Measurements from ENCODE around the gene NCF1. TPM values are rescaled to one million over a fixed set of nuclear protein-coding genes. Genes with fewer than 3 reads are reported as not detected.
"Not testable (repeated sequence)": the region's sequence is repeated elsewhere in the genome, so short reads cannot be mapped to it uniquely, and the experiment has no call there.

NCF1 gene
- total RNA-seq, 3 donors from 2014 or later = 5.0 to 6.1 TPM; not detected in 1

DNA sequence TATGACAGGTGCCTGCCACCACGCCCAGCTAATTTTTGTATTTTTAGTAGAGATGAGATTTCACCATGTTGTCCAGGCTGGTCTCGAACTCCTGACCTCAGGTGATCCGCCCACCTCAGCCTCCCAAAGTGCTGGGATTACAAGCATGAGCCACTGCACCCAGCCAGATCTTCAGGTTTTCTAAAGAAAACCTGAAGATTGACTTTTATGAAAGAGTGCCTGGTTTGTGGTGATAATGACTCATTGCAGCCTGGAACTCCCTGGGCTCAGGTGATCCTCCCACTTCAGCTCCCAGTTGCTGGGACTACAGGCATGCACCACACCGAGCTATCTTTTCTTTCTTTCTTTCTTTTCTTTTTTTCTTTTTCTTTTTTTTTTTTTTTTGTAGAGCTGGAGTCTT lies 24.8 kb downstream of the NCF1 start:
- DNase-seq (ENCODE audit: low spot score in 2 of 2); H3K27ac ChIP-seq; intact Hi-C loops (cut with DNase I; ENCODE audit: low total_unique reads); H3K9me3 ChIP-seq; H3K4me1 ChIP-seq; H3K27me3 ChIP-seq; H3K4me3 ChIP-seq; H3K36me3 ChIP-seq: not testable (repeated sequence)

DNA sequence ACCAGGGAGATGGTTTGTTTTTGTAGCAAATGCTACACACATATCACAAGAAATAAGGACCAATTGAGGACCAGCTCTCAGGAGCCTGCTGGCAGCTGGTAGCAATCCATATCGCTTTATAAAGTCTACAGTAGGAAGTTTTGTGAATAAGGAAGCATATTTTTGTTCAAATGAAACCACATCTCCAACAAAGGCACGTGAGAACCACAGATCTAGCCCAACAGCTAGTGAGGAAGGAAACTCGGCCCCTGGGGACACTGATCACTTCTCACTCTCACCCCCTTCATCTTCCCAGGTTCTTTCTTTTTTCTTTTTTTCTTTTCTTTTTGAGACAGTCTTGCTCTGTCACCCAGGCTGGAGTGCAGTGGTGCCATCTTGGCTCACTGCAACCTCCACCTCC lies 42.1 kb downstream of the NCF1 start:
- DNase-seq (ENCODE audit: low spot score in 2 of 2); H3K27ac ChIP-seq; H3K9me3 ChIP-seq; H3K27me3 ChIP-seq; H3K4me3 ChIP-seq; H3K4me1 ChIP-seq; H3K36me3 ChIP-seq; intact Hi-C loops (cut with DNase I; ENCODE audit: low total_unique reads): not testable (repeated sequence)

DNA sequence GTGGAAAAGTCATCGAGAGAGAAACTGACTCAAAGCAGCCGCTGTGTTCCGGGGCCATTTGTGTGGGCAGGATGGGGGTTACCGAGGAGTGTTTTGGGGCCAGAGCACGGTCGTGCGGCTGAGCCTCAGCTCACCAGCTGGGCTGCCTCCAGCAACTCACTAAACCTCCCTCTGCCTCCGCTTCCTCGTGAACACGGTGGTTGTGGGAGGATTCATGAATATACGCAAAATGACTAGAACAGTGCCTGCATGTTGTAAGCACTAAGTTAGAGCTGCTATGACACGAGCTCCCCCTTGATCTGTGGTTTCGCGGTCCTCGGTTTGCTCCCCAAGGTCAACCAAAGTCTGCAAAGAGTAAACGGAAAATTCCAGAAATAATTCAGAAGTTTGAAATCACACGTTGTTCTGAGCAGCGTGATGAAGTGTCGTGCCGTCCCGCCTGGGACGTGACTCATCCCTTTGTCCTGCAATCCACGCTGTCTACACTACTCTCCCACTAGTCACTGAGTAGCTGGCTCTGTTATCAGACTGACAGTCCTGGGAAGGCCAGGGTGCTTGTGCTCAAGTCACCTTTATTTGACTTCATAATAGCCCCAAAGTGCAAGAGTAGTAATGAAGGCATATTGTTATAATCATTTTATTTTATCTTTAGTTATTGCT lies 46.5 kb downstream of the NCF1 start:
- H3K36me3 ChIP-seq; DNase-seq (ENCODE audit: low spot score in 2 of 2); H3K4me3 ChIP-seq; H3K4me1 ChIP-seq; H3K9me3 ChIP-seq; intact Hi-C loops (cut with DNase I; ENCODE audit: low total_unique reads); H3K27me3 ChIP-seq; H3K27ac ChIP-seq: not testable (repeated sequence)

DNA sequence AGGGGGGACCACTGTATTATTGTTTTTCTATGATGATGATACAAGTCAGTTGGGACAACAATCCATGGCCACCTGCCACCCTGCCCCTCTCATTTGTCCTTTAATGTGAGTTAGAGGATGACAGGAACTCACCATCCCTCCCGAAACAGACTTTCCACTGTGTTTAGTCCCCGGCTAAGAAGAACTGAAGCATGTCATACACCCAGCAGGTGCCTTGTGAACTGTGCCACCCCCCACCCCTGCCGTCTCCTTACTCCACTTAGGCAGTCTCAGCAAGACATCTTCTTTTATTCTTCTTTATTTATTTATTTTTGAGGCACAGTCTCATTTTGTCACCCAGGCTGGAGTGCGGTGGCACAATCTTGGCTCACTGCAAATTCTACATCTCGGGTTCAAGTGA lies 47.4 kb downstream of the NCF1 start:
- H3K4me1 ChIP-seq = not testable (repeated sequence)

DNA sequence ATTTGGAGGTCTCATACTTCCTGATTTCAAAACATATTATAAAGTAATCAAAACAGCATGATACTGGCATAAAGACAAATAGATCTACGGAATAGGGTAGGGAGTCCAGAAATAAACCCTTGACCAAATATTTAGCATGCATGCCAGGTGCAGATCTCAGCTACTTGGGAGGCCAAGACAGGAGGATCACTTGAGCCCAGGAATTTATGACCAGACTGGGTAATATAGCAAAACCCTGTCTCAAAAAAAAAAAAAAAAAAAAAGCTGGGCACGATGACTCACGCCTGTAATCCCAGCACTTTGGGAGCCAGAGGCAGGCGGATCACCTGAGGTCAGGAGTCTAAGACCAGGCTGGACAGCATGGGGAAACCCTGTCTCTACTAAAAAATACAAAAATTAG lies 56.1 kb downstream of the NCF1 start:
- H3K36me3 ChIP-seq; H3K4me3 ChIP-seq; intact Hi-C loops (cut with DNase I; ENCODE audit: low total_unique reads); H3K27me3 ChIP-seq; DNase-seq (ENCODE audit: low spot score in 2 of 2); H3K4me1 ChIP-seq; H3K27ac ChIP-seq; H3K9me3 ChIP-seq: not testable (repeated sequence)

More for the DNA sequence above, 47.4 kb downstream of the NCF1 start:
- DNase-seq (ENCODE audit: low spot score in 2 of 2); intact Hi-C loops (cut with DNase I; ENCODE audit: low total_unique reads); H3K4me3 ChIP-seq; H3K9me3 ChIP-seq; H3K27me3 ChIP-seq; H3K27ac ChIP-seq; H3K36me3 ChIP-seq: not testable (repeated sequence)

DNA sequence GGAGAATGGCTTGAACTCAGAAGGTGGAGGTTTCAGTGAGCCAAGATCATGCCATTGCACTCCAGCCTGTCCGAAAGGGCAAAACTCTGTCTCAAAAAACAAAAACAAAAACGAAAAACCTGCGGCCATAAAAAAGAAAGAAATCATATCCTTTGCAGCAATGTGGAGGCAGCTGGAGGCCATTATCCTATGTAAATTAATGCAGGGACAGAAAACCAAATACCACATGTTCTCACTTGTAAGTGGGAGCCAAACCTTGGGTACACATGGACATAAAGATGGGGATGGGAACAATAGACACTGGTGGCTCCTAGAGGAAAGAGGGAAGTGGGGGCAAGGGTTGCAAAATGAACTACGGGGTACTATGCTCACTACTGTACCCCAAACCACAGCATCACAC lies 56.6 kb downstream of the NCF1 start:
- H3K36me3 ChIP-seq; H3K4me3 ChIP-seq; H3K27me3 ChIP-seq; H3K4me1 ChIP-seq; DNase-seq (ENCODE audit: low spot score in 2 of 2); intact Hi-C loops (cut with DNase I; ENCODE audit: low total_unique reads); H3K9me3 ChIP-seq; H3K27ac ChIP-seq: not testable (repeated sequence)

Other genes with a start within 250 kb of the NCF1 start
- 100 to 1,000 TPM; 133 to 241 (median 184) TPM for gene GTF2I, start 116.3 kb upstream of the NCF1 start, total RNA-seq
- gene GTF2IRD2, start 77.6 kb downstream of the NCF1 start, total RNA-seq = 10 to 100 TPM; 16.4 to 45.1 (median 30.4) TPM
- gene CASTOR2, start 190.7 kb downstream of the NCF1 start, total RNA-seq = 1 to 10 TPM; 4.3 to 8.8 (median 7.8) TPM

Data from breast epithelium (tissue), 4 donors.